H9 (cell line): ENCODE results near the gene TRAK2. TPM values are rescaled to one million over a fixed set of nuclear protein-coding genes. Genes with fewer than 3 reads are reported as not detected.

Experiments used
- DNase-seq: peaks from one replicate; pipeline ENCODE4 v3.0.0-alpha.2; 2017
- H2AFZ ChIP-seq: one replicate; pipeline ENCODE4 v1.6.1; 2013; ENCODE audit warnings: mild to moderate bottlenecking, low read length, control low read depth, moderate library complexity
- H2AK5ac ChIP-seq: 2 replicates; pipeline ENCODE4 v1.6.1; 2013; ENCODE audit warnings: low read length, control low read depth, mixed read lengths; ENCODE audit not compliant: insufficient read length
- H2BK120ac ChIP-seq: one replicate; pipeline ENCODE4 v1.6.1; 2013; ENCODE audit warnings: low read depth, mild to moderate bottlenecking, low read length, control low read depth, inconsistent platforms; ENCODE audit not compliant: poor library complexity, severe bottlenecking
- H2BK12ac ChIP-seq: 2 replicates; pipeline ENCODE4 v1.6.1; 2013; ENCODE audit warnings: low read length, control low read depth, mixed read lengths, low read depth; ENCODE audit not compliant: insufficient read length
- H2BK15ac ChIP-seq: 2 replicates; pipeline ENCODE4 v1.6.1; 2013; ENCODE audit warnings: low read depth, low read length, control low read depth
- H2BK20ac ChIP-seq: one replicate; pipeline ENCODE4 v1.6.1; 2013; ENCODE audit warnings: low read depth, mild to moderate bottlenecking, low read length, control low read depth, inconsistent platforms; ENCODE audit not compliant: poor library complexity, severe bottlenecking
- H2BK5ac ChIP-seq: 2 replicates; pipeline ENCODE4 v1.6.1; 2013; ENCODE audit warnings: low read length, control low read depth, mixed read lengths; ENCODE audit not compliant: insufficient read length
- H3K14ac ChIP-seq: 2 replicates; pipeline ENCODE4 v1.6.1; 2013; ENCODE audit warnings: low read length, control low read depth; ENCODE audit not compliant: insufficient read depth
- H3K18ac ChIP-seq: 2 replicates; pipeline ENCODE4 v1.6.1; 2013; ENCODE audit warnings: low read depth, mild to moderate bottlenecking, mixed read lengths, low read length, control low read depth; ENCODE audit not compliant: insufficient read length
- H3K23ac ChIP-seq: 2 replicates; pipeline ENCODE4 v1.6.1; 2013; ENCODE audit warnings: low read length, control low read depth, mixed read lengths, low read depth; ENCODE audit not compliant: insufficient read length
- H3K23me2 ChIP-seq: 2 replicates; pipeline ENCODE4 v1.6.1; 2013; ENCODE audit warnings: low read depth, mild to moderate bottlenecking, mixed read lengths, low read length, control low read depth; ENCODE audit not compliant: insufficient read length, poor library complexity, severe bottlenecking
- H3K27ac ChIP-seq: 2 replicates; pipeline ENCODE4 v1.5.1; 2013; ENCODE audit warnings: low read length, control low read depth, mixed read lengths, low read depth; ENCODE audit not compliant: insufficient read length
- H3K27me3 ChIP-seq: 2 replicates; pipeline ENCODE4 v1.6.1; 2013; ENCODE audit warnings: low read length, control low read depth, inconsistent platforms; ENCODE audit not compliant: insufficient read depth
- H3K4ac ChIP-seq: 2 replicates; pipeline ENCODE4 v1.6.1; 2013; ENCODE audit warnings: low read depth, mild to moderate bottlenecking, control low read depth, inconsistent platforms, low read length, moderate library complexity
- H3K4me1 ChIP-seq: 2 replicates; pipeline ENCODE4 v1.6.1; 2013; ENCODE audit warnings: low read length, control low read depth, inconsistent platforms; ENCODE audit not compliant: insufficient read depth
- H3K4me2 ChIP-seq: 2 replicates; pipeline ENCODE4 v1.6.1; 2013; ENCODE audit warnings: low read length, control low read depth, mixed read lengths; ENCODE audit not compliant: insufficient read length, insufficient read depth
- H3K56ac ChIP-seq: 2 replicates; pipeline ENCODE4 v1.6.1; 2013; ENCODE audit warnings: low read depth, mild to moderate bottlenecking, mixed read lengths, low read length, control low read depth; ENCODE audit not compliant: insufficient read length
- H3K79me1 ChIP-seq: 2 replicates; pipeline ENCODE4 v1.6.1; 2013; ENCODE audit warnings: low read depth, mild to moderate bottlenecking, moderate library complexity, low read length, control low read depth, inconsistent platforms; ENCODE audit not compliant: insufficient read depth, poor library complexity, severe bottlenecking
- H3K79me2 ChIP-seq: 2 replicates; pipeline ENCODE4 v1.6.1; 2013; ENCODE audit warnings: low read length, control low read depth, inconsistent platforms; ENCODE audit not compliant: insufficient read depth
- H3K9ac ChIP-seq: 2 replicates; pipeline ENCODE4 v1.6.1; 2013; ENCODE audit warnings: low read length, control low read depth, mixed read lengths; ENCODE audit not compliant: insufficient read length; ENCODE audit errors: extremely low read depth
- H3K9me3 ChIP-seq: one replicate; pipeline ENCODE4 v1.6.1; 2013; ENCODE audit warnings: low read depth, low read length, inconsistent platforms; ENCODE audit not compliant: control insufficient read depth
- H3T11ph ChIP-seq: one replicate; pipeline ENCODE4 v1.6.1; 2013; ENCODE audit warnings: mild to moderate bottlenecking, low read length, control low read depth, inconsistent platforms
- H4K20me1 ChIP-seq: one replicate; pipeline ENCODE4 v1.6.1; 2013; ENCODE audit not compliant: control insufficient read depth, insufficient read length, insufficient read depth
- H4K5ac ChIP-seq: 2 replicates; pipeline ENCODE4 v1.6.1; 2013; ENCODE audit warnings: low read depth, mild to moderate bottlenecking, mixed read lengths, low read length, control low read depth; ENCODE audit not compliant: insufficient read length
- H4K8ac ChIP-seq: replicated peaks from 2 replicates; pipeline ENCODE4 v1.6.1; 2013; ENCODE audit warnings: low read length, control low read depth, mixed read lengths, low read depth; ENCODE audit not compliant: insufficient read length
- H4K91ac ChIP-seq: 2 replicates; pipeline ENCODE4 v1.6.1; 2013; ENCODE audit warnings: low read depth, mild to moderate bottlenecking, moderate library complexity, mixed read lengths, low read length, control low read depth; ENCODE audit not compliant: insufficient read length
- H3K27ac Mint-ChIP-seq, 3 experiments: 2 replicates in 2 of 3; 3 replicates in 1 of 3; pipeline ENCODE4 v1.8.0; 2020 to 2021; ENCODE audit warnings: mixed read lengths in 3 of 3, mild to moderate bottlenecking in 1 of 3, moderate library complexity in 1 of 3
- H3K27me3 Mint-ChIP-seq: 2 replicates; pipeline ENCODE4 v1.8.0; 2021; ENCODE audit warnings: low read depth, mild to moderate bottlenecking, moderate library complexity, mixed read lengths
- H3K36me3 Mint-ChIP-seq, 3 experiments: 2 replicates in 2 of 3; 3 replicates in 1 of 3; pipeline ENCODE4 v1.8.0; 2020 to 2021; ENCODE audit warnings: low read depth in 3 of 3, mixed read lengths in 3 of 3; ENCODE audit not compliant: insufficient read depth in 1 of 3
- H3K4me1 Mint-ChIP-seq, 2 experiments: 2 replicates each; pipeline ENCODE4 v1.8.0; 2020; ENCODE audit warnings: mixed read lengths in 2 of 2
- H3K4me3 Mint-ChIP-seq, 2 experiments: 2 replicates in 1 of 2; 3 replicates in 1 of 2; pipeline ENCODE4 v1.8.0; 2020 to 2021; ENCODE audit warnings: mild to moderate bottlenecking in 2 of 2, mixed read lengths in 2 of 2, moderate library complexity in 1 of 2
- H3K9me3 Mint-ChIP-seq, 2 experiments: 2 replicates in 1 of 2; 3 replicates in 1 of 2; pipeline ENCODE4 v1.8.0; 2020; ENCODE audit warnings: mild to moderate bottlenecking in 2 of 2, mixed read lengths in 2 of 2, moderate library complexity in 1 of 2
- CTCF ChIP-seq: fragments of 200-600 bp; sonication (generic); conservative IDR thresholded peaks from 3 replicates; pipeline ENCODE4 v1.8.0; 2021; ENCODE audit warnings: antibody characterized with exemption, mild to moderate bottlenecking
- WGBS: extraction: QIAGEN DNeasy Blood & Tissue Kit; methylation state at CpG from one replicate; pipeline ENCODE4 v1.1.7; 2013; ENCODE audit warnings: missing lambda C conversion rate, low lambda C conversion rate, mixed read lengths; ENCODE audit not compliant: insufficient read length; ENCODE audit errors: extremely low coverage; 5-methylcytosine and 5-hydroxymethylcytosine counted together
- total RNA-seq: library from RNA; stranded (reverse); gene quantifications from 2 replicates; pipeline ENCODE4 v1.2.1, GENCODE V29; 2021

Gene TRAK2
- total RNA-seq, 1 experiment from 2014 or later: 14.2 TPM

- no peak overlapping the region for H3K4me3 Mint-ChIP-seq
- H4K8ac ChIP-seq: no peak overlapping the region
- no peak overlapping the region for H2AFZ ChIP-seq
- H3K9me3 Mint-ChIP-seq: peaks cover 0 to 2% of the 10 kb centered on the region in 2 experiments; a peak in 2 of 5 replicates
- H3K4me1 ChIP-seq: no peaks in the 10 kb centered on the region
- H3K79me2 ChIP-seq: no peaks in the 10 kb centered on the region
- WGBS: no CpG with 5 or more reads among the region's 7 CpGs
- H2BK120ac ChIP-seq: no peak overlapping the region
- H3K4ac ChIP-seq: no peak overlapping the region
- TF ChIP-seq CTCF: no peak
- no peak overlapping the region for H4K5ac ChIP-seq
- H2AK5ac ChIP-seq: no peak overlapping the region
- H2BK15ac ChIP-seq: no peak overlapping the region
- no peak overlapping the region for H3K27ac Mint-ChIP-seq
- peaks cover 0 to 5% (median 5%) of the 10 kb centered on the region in 3 experiments; a peak in 4 of 7 replicates for H3K36me3 Mint-ChIP-seq
- H3K4me2 ChIP-seq: no peak overlapping the region
- H4K20me1 ChIP-seq: no peaks in the 10 kb centered on the region
- H3K56ac ChIP-seq: no peak overlapping the region
- H3K4me1 Mint-ChIP-seq: peaks cover 5% of the 10 kb centered on the region in 2 experiments; a peak in 3 of 4 replicates
- H3K14ac ChIP-seq: no peak overlapping the region
- H3K27ac ChIP-seq: no peak overlapping the region
- no peak overlapping the region for H2BK20ac ChIP-seq
- H3K23ac ChIP-seq: no peak overlapping the region
- no peak overlapping the region for H2BK12ac ChIP-seq
- H4K91ac ChIP-seq: no peak overlapping the region
- DNase-seq: no peak
- no peaks in the 10 kb centered on the region for H3K23me2 ChIP-seq
- H3T11ph ChIP-seq: no peak overlapping the region
- no peaks in the 10 kb centered on the region for H3K79me1 ChIP-seq
- no peaks in the 10 kb centered on the region for H3K9me3 ChIP-seq
- H3K27me3 Mint-ChIP-seq: no peaks in the 10 kb centered on the region
- H3K9ac ChIP-seq: no peak overlapping the region
- H3K18ac ChIP-seq: no peak overlapping the region
- no peak overlapping the region for H2BK5ac ChIP-seq
- H3K27me3 ChIP-seq: no peaks in the 10 kb centered on the region
Observed at GRCh38 chr2:201358684-201359083, 92.6 kb downstream of the TRAK2 start.
